Fibroblast of skin of left quadriceps (primary cell): ENCODE measurements around the gene VAV1.

ENCODE experiments used
- DNase-seq, 2 experiments: peaks; one replicate each; pipeline ENCODE4 v3.0.0-alpha.2; 2013; ENCODE audit warnings: low read depth in 2 of 2

Gene VAV1

GRCh38 chr19:6894313-6894712 lies 121.8 kb downstream of the VAV1 start:
- DNase-seq: no peak

GRCh38 chr19:6903446-6903845 lies 130.9 kb downstream of the VAV1 start:
- no peak for DNase-seq

- DNase-seq: no peak
Measured at GRCh38 chr19:6906559-6907060, 134.1 kb downstream of the VAV1 start.
